Ovary (tissue), 3 donors: ENCODE results near the gene LTB4R.

Experiments
- EP300 ChIP-seq: sonication (generic); formaldehyde crosslinking; IDR thresholded peaks from one replicate; pipeline ENCODE4 v1.6.1; 2017; ENCODE audit warnings: antibody characterized with exemption
- POLR2A ChIP-seq: fragments of 450-650 bp; IDR thresholded peaks from one replicate; pipeline ENCODE4 v1.6.1; 2017; ENCODE audit warnings: antibody characterized with exemption, mild to moderate bottlenecking, moderate library complexity
- TF ChIP-seq, protein P1 (sequence below), 3 donors: fragments of 450-650 bp in 2 of 3; fragments of 200-600 bp in 1 of 3; IDR thresholded peaks; one replicate each; pipeline versions ENCODE4 v1.5.1 to v1.8.0; 2016 to 2022; ENCODE audit warnings: antibody characterized with exemption in 3 of 3, mild to moderate bottlenecking in 1 of 3
- donor health status: DM: no; HTN: no; CAD: no.

DNA sequence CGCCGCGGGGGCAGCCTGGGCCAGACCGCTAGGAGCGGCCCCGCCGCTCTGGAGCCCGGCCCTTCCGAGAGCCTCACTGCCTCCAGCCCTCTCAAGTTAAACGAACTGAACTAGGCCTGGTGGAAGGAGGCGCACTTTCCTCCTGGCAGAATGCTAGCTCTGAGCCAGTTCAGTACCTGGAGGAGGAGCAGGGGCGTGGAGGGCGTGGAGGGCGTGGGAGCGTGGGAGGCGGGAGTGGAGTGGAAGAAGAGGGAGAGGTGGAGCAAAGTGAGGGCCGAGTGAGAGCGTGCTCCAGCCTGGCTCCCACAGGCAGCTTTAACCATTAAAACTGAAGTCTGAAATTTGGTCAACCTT, 5.3 kb downstream of the LTB4R start:
- TF ChIP-seq, protein P1, sequence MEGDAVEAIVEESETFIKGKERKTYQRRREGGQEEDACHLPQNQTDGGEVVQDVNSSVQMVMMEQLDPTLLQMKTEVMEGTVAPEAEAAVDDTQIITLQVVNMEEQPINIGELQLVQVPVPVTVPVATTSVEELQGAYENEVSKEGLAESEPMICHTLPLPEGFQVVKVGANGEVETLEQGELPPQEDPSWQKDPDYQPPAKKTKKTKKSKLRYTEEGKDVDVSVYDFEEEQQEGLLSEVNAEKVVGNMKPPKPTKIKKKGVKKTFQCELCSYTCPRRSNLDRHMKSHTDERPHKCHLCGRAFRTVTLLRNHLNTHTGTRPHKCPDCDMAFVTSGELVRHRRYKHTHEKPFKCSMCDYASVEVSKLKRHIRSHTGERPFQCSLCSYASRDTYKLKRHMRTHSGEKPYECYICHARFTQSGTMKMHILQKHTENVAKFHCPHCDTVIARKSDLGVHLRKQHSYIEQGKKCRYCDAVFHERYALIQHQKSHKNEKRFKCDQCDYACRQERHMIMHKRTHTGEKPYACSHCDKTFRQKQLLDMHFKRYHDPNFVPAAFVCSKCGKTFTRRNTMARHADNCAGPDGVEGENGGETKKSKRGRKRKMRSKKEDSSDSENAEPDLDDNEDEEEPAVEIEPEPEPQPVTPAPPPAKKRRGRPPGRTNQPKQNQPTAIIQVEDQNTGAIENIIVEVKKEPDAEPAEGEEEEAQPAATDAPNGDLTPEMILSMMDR (IDR thresholded peaks at IDR 0.05) = no peak
- TF ChIP-seq POLR2A (no peak), EP300 (no peak)
